ENCODE measurements around the gene HGFAC. TPM values are rescaled to one million over a fixed set of nuclear protein-coding genes. Genes with fewer than 3 reads are reported as not detected.

Gene HGFAC
- total RNA-seq, 1 experiment from 2014 or later, result 0.28 TPM

DNA sequence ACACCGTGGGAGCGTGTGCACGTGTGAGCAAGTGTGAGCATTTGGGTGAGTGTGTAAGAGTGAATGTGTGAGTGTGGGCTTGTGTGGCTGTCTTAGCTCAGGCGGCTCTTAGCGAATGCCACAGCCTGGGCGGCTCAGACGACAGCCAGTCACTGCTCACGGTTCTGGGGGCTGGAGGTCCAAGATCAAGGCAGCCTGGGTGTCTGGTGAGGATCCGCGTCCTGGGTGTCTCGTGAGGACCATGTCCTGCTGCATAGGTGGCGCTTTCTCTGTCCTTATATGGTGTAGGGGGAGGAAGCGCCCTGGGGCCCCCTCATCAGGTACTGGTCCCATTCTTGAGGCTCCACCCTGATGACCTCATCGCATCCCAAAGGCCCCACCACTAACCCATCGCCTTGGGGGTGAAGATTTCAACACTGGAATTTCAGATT lies 25.8 kb downstream of the HGFAC start:
- Mint-ChIP-seq H3K27ac (ENCODE audit: low read depth, unreplicated experiment) (no peak overlapping the region), H3K27me3 (ENCODE audit: insufficient read depth, unreplicated experiment) (no peaks in the 10 kb centered on the region), H3K36me3 (ENCODE audit: insufficient read depth, unreplicated experiment) (no peaks in the 10 kb centered on the region), H3K9me3 (ENCODE audit: unreplicated experiment) (no peaks in the 10 kb centered on the region), H3K4me1 (ENCODE audit: insufficient read depth, unreplicated experiment) (peaks cover 6% of the 10 kb centered on the region), H3K4me3 (ENCODE audit: unreplicated experiment) (no peak overlapping the region)
- TF ChIP-seq CTCF (IDR thresholded peaks at IDR 0.05; ENCODE audit: unreplicated experiment), result no peak
- no TSS peak for BruUV-seq (replicated peaks)
- CTCF ChIA-PET, result no interaction called here
- DNase-seq (ENCODE audit: unreplicated experiment), result no peak
- intact Hi-C loops (cut with micrococcal nuclease), result no loop called here
- POLR2A ChIA-PET, result no interaction called here

DNA sequence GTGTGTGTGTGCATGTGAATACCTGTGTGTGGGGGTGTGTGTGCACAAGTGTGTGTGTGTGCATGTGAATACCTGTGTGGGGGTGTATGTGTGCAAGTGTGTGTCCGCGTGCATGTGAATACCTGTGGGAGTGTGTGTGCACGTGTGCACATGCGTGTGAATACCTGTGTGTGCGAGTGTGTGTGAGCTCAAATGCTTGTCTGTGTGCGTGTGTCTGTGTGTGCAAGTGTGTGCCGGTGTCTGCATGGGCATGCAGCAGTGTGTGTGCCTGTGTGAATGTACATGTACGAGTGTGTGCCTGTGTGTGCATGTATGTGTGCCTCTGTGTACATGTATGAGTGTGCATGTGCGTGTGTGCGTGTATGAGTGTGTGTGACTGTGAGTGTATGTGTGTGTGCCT lies 26.4 kb downstream of the HGFAC start:
- BruUV-seq (replicated peaks), result no TSS peak
- TF ChIP-seq CTCF (IDR thresholded peaks at IDR 0.05; ENCODE audit: unreplicated experiment), result no peak
- Mint-ChIP-seq H3K4me1 (ENCODE audit: insufficient read depth, unreplicated experiment) (peaks cover 6% of the 10 kb centered on the region), H3K36me3 (ENCODE audit: insufficient read depth, unreplicated experiment) (no peaks in the 10 kb centered on the region), H3K4me3 (ENCODE audit: unreplicated experiment) (no peak overlapping the region), H3K27me3 (ENCODE audit: insufficient read depth, unreplicated experiment) (no peaks in the 10 kb centered on the region), H3K9me3 (ENCODE audit: unreplicated experiment) (no peaks in the 10 kb centered on the region), H3K27ac (ENCODE audit: low read depth, unreplicated experiment) (no peak overlapping the region)
- POLR2A ChIA-PET, result no interaction called here
- CTCF ChIA-PET, result no interaction called here
- DNase-seq (ENCODE audit: unreplicated experiment), result no peak
- intact Hi-C loops (cut with micrococcal nuclease), result no loop called here

- Mint-ChIP-seq H3K36me3 (ENCODE audit: insufficient read depth, unreplicated experiment) (no peaks in the 10 kb centered on the region), H3K27me3 (ENCODE audit: insufficient read depth, unreplicated experiment) (no peaks in the 10 kb centered on the region), H3K27ac (ENCODE audit: low read depth, unreplicated experiment) (no peak overlapping the region), H3K4me1 (ENCODE audit: insufficient read depth, unreplicated experiment) (peaks cover 6% of the 10 kb centered on the region), H3K4me3 (ENCODE audit: unreplicated experiment) (no peak overlapping the region), H3K9me3 (ENCODE audit: unreplicated experiment) (no peaks in the 10 kb centered on the region)
- CTCF ChIA-PET, result no interaction called here
- intact Hi-C loops (cut with micrococcal nuclease), result no loop called here
- no peak for TF ChIP-seq CTCF (IDR thresholded peaks at IDR 0.05; ENCODE audit: unreplicated experiment)
- no TSS peak for BruUV-seq (replicated peaks)
- DNase-seq (ENCODE audit: unreplicated experiment), result no peak
- POLR2A ChIA-PET, result no interaction called here
Observed at GRCh38 chr4:3468804-3469203, 27.0 kb downstream of the HGFAC start.

- no peak overlapping the region for H3K4me3 Mint-ChIP-seq (ENCODE audit: unreplicated experiment)
- H3K9me3 Mint-ChIP-seq (ENCODE audit: unreplicated experiment), result no peaks in the 10 kb centered on the region
- intact Hi-C loops (cut with micrococcal nuclease), result no loop called here
- no peaks in the 10 kb centered on the region for H3K27me3 Mint-ChIP-seq (ENCODE audit: insufficient read depth, unreplicated experiment)
- no TSS peak for BruUV-seq (replicated peaks)
- H3K4me1 Mint-ChIP-seq (ENCODE audit: insufficient read depth, unreplicated experiment), result peaks cover 6% of the 10 kb centered on the region
- POLR2A ChIA-PET, result interaction anchor here (1.0 kb wide), 1 partner anchor 8 kb away, joined by 4 read pairs; no protein-coding TSS in a partner anchor
- DNase-seq (ENCODE audit: unreplicated experiment), result no peak
- TF ChIP-seq CTCF (IDR thresholded peaks at IDR 0.05; ENCODE audit: unreplicated experiment), result no peak
- no peaks in the 10 kb centered on the region for H3K36me3 Mint-ChIP-seq (ENCODE audit: insufficient read depth, unreplicated experiment)
- no peak overlapping the region for H3K27ac Mint-ChIP-seq (ENCODE audit: low read depth, unreplicated experiment)
- CTCF ChIA-PET, result interaction anchor here (0.6 to 3.7 kb wide), 2 partner anchors 11 to 1459 kb away, joined by 3 to 26 read pairs; no protein-coding TSS in a partner anchor
Observed at GRCh38 chr4:3469386-3470243, 27.8 kb downstream of the HGFAC start.

Data from MCF 10A (cell line).